Mesendoderm (in vitro differentiated cells): ENCODE measurements around the gene ZMYND11.

ENCODE experiments used
- DNase-seq: peaks from one replicate; pipeline ENCODE4 v3.0.0; 2013
- H2AK5ac ChIP-seq: 2 replicates; pipeline ENCODE4 v1.6.1; 2013; ENCODE audit warnings: low read length, inconsistent platforms
- H2BK120ac ChIP-seq: 2 replicates; pipeline ENCODE4 v1.6.1; 2013; ENCODE audit warnings: low read depth, mild to moderate bottlenecking, low read length, moderate library complexity, mixed read lengths
- H2BK15ac ChIP-seq: replicated peaks from 2 replicates; pipeline ENCODE4 v1.6.1; 2013; ENCODE audit warnings: low read depth, mild to moderate bottlenecking, moderate library complexity
- H2BK5ac ChIP-seq: 2 replicates; pipeline ENCODE4 v1.6.1; 2013; ENCODE audit warnings: low read length, inconsistent platforms
- H3K18ac ChIP-seq: 2 replicates; pipeline ENCODE4 v1.6.1; 2013; ENCODE audit warnings: mild to moderate bottlenecking, low read length, mixed read lengths
- H3K23ac ChIP-seq: one replicate; pipeline ENCODE4 v1.6.1; 2013; ENCODE audit warnings: low read length
- H3K27ac ChIP-seq: 2 replicates; pipeline ENCODE4 v1.5.1; 2013; ENCODE audit warnings: low read depth, mild to moderate bottlenecking, inconsistent platforms, low read length, moderate library complexity
- H3K27me3 ChIP-seq: 2 replicates; pipeline ENCODE4 v1.6.1; 2013; ENCODE audit warnings: low read length, control low read depth, mild to moderate bottlenecking, inconsistent platforms; ENCODE audit not compliant: insufficient read depth, poor library complexity
- H3K36me3 ChIP-seq: 2 replicates; pipeline ENCODE4 v1.6.1; 2013; ENCODE audit warnings: low read length, inconsistent platforms; ENCODE audit not compliant: control insufficient read depth, insufficient read depth
- H3K4ac ChIP-seq: one replicate; pipeline ENCODE4 v1.6.1; 2013; ENCODE audit warnings: low read depth, mild to moderate bottlenecking, low read length, moderate library complexity
- H3K4me1 ChIP-seq: 2 replicates; pipeline ENCODE4 v1.6.1; 2013; ENCODE audit warnings: low read depth, low read length, inconsistent platforms; ENCODE audit not compliant: control insufficient read depth
- H3K4me2 ChIP-seq: 2 replicates; pipeline ENCODE4 v1.6.1; 2013; ENCODE audit warnings: low read length
- H3K4me3 ChIP-seq: 2 replicates; pipeline ENCODE4 v1.5.1; 2013; ENCODE audit warnings: mild to moderate bottlenecking, low read length
- H3K56ac ChIP-seq: one replicate; pipeline ENCODE4 v1.6.1; 2013; ENCODE audit warnings: low read length
- H3K79me1 ChIP-seq: 2 replicates; pipeline ENCODE4 v1.6.1; 2013; ENCODE audit warnings: low read length, inconsistent platforms
- H3K79me2 ChIP-seq: 2 replicates; pipeline ENCODE4 v1.6.1; 2013; ENCODE audit warnings: mild to moderate bottlenecking, low read length; ENCODE audit not compliant: control insufficient read depth, insufficient read depth
- H3K9ac ChIP-seq: 2 replicates; pipeline ENCODE4 v1.6.1; 2013; ENCODE audit warnings: low read length, inconsistent platforms
- H4K5ac ChIP-seq: one replicate; pipeline ENCODE4 v1.6.1; 2013; ENCODE audit warnings: low read length
- H4K8ac ChIP-seq: one replicate; pipeline ENCODE4 v1.6.1; 2013; ENCODE audit warnings: low read depth, mild to moderate bottlenecking, control low read depth, low read length, moderate library complexity
- WGBS: extraction: QIAGEN DNeasy Blood & Tissue Kit; methylation state at CpG from one replicate; pipeline ENCODE4 v1.1.7; 2013; ENCODE audit warnings: low lambda C conversion rate, missing lambda C conversion rate; ENCODE audit not compliant: insufficient coverage; ENCODE audit errors: extremely low coverage; 5-methylcytosine and 5-hydroxymethylcytosine counted together

The ZMYND11 gene

GRCh38 chr10:283916-284356 lies 148.7 kb downstream of the ZMYND11 start:
- no peak overlapping the region for H2BK15ac ChIP-seq
- WGBS, result no CpG with 5 or more reads among the region's 7 CpGs
- no peaks in the 10 kb centered on the region for H3K27me3 ChIP-seq
- no peak overlapping the region for H2BK120ac ChIP-seq
- no peaks in the 10 kb centered on the region for H3K36me3 ChIP-seq
- H3K79me1 ChIP-seq, result no peaks in the 10 kb centered on the region
- H2BK5ac ChIP-seq, result no peak overlapping the region
- no peak overlapping the region for H3K4ac ChIP-seq
- H4K5ac ChIP-seq, result no peak overlapping the region
- no peak overlapping the region for H3K23ac ChIP-seq
- no peak overlapping the region for H3K4me3 ChIP-seq
- no peak overlapping the region for H3K9ac ChIP-seq
- H3K27ac ChIP-seq, result no peak overlapping the region
- no peaks in the 10 kb centered on the region for H3K4me1 ChIP-seq
- no peak for DNase-seq
- no peaks in the 10 kb centered on the region for H3K79me2 ChIP-seq
- H3K4me2 ChIP-seq, result no peak overlapping the region
- no peak overlapping the region for H3K18ac ChIP-seq
- no peak overlapping the region for H3K56ac ChIP-seq
- H2AK5ac ChIP-seq, result no peak overlapping the region
- no peak overlapping the region for H4K8ac ChIP-seq

DNA sequence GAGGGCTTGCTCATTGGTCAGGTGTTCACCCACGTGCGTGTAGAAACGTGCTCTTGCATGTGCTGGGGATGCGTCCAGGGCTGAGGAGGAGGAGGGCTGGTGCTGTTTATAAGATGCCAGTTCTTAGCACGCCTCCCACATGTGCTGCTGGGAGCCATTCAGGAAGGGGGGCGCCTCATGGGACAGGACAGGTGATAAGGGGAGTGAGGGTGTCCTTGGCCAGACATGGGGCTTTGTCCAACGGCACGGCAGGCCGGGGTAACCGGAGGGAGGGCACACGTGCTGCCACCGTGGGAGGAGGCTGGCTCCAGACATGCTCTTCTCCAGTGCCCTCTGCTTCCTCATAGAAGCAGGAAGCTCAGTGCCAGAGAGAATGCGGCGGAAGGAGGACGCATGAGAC lies 150.0 kb downstream of the ZMYND11 start:
- Histone ChIP-seq H3K9ac (no peak overlapping the region), H4K5ac (no peak overlapping the region), H3K27ac (no peak overlapping the region), H3K4ac (no peak overlapping the region), H3K79me1 (no peaks in the 10 kb centered on the region), H3K4me2 (no peak overlapping the region), H2BK120ac (no peak overlapping the region), H2BK5ac (no peak overlapping the region), H2BK15ac (no peak overlapping the region), H3K23ac (no peak overlapping the region), H3K4me3 (no peak overlapping the region), H3K79me2 (no peaks in the 10 kb centered on the region), H3K27me3 (no peaks in the 10 kb centered on the region), H3K36me3 (no peaks in the 10 kb centered on the region), H4K8ac (no peak overlapping the region), H3K56ac (no peak overlapping the region), H2AK5ac (no peak overlapping the region), H3K18ac (no peak overlapping the region), H3K4me1 (no peaks in the 10 kb centered on the region)
- no peak for DNase-seq
- WGBS, result no CpG with 5 or more reads among the region's 15 CpGs

- Histone ChIP-seq H3K79me2 (no peaks in the 10 kb centered on the region), H3K23ac (no peak overlapping the region), H3K56ac (no peak overlapping the region), H2BK15ac (no peak overlapping the region), H3K36me3 (no peaks in the 10 kb centered on the region), H2BK5ac (no peak overlapping the region), H2AK5ac (no peak overlapping the region), H3K27me3 (no peaks in the 10 kb centered on the region), H3K18ac (no peak overlapping the region), H3K4ac (no peak overlapping the region), H2BK120ac (no peak overlapping the region), H3K4me3 (no peak overlapping the region), H3K27ac (no peak overlapping the region), H3K9ac (no peak overlapping the region), H3K4me1 (no peaks in the 10 kb centered on the region), H4K5ac (no peak overlapping the region), H3K4me2 (no peak overlapping the region), H3K79me1 (no peaks in the 10 kb centered on the region), H4K8ac (no peak overlapping the region)
- no CpG with 5 or more reads among the region's 4 CpGs for WGBS
- no peak for DNase-seq
These were observed 151.9 kb downstream of the ZMYND11 start for GRCh38 chr10:287026-287709.

GRCh38 chr10:287814-288213 lies 152.6 kb downstream of the ZMYND11 start:
- Histone ChIP-seq H2BK15ac (no peak overlapping the region), H3K79me1 (no peaks in the 10 kb centered on the region), H3K27ac (no peak overlapping the region), H2AK5ac (no peak overlapping the region), H3K27me3 (no peaks in the 10 kb centered on the region), H3K23ac (no peak overlapping the region), H3K4me3 (no peak overlapping the region), H4K5ac (no peak overlapping the region), H3K4me1 (no peaks in the 10 kb centered on the region), H2BK120ac (no peak overlapping the region), H3K79me2 (no peaks in the 10 kb centered on the region), H3K4ac (no peak overlapping the region), H3K4me2 (no peak overlapping the region), H3K36me3 (no peaks in the 10 kb centered on the region), H3K9ac (no peak overlapping the region), H3K56ac (no peak overlapping the region), H2BK5ac (no peak overlapping the region), H4K8ac (no peak overlapping the region), H3K18ac (no peak overlapping the region)
- peak; percentile 84 for DNase-seq
- no CpG with 5 or more reads among the region's 4 CpGs for WGBS

GRCh38 chr10:288316-289200 lies 153.3 kb downstream of the ZMYND11 start:
- no peak overlapping the region for H2BK15ac ChIP-seq
- no peaks in the 10 kb centered on the region for H3K4me1 ChIP-seq
- no peaks in the 10 kb centered on the region for H3K27me3 ChIP-seq
- H3K27ac ChIP-seq, result no peak overlapping the region
- no peak overlapping the region for H4K8ac ChIP-seq
- H3K23ac ChIP-seq, result no peak overlapping the region
- WGBS, result no CpG with 5 or more reads among the region's 27 CpGs
- H2BK120ac ChIP-seq, result no peak overlapping the region
- H3K4me3 ChIP-seq, result no peak overlapping the region
- no peak overlapping the region for H2AK5ac ChIP-seq
- no peaks in the 10 kb centered on the region for H3K79me1 ChIP-seq
- H3K4me2 ChIP-seq, result no peak overlapping the region
- no peak overlapping the region for H3K9ac ChIP-seq
- no peak overlapping the region for H2BK5ac ChIP-seq
- H4K5ac ChIP-seq, result no peak overlapping the region
- no peaks in the 10 kb centered on the region for H3K79me2 ChIP-seq
- H3K4ac ChIP-seq, result no peak overlapping the region
- no peak overlapping the region for H3K18ac ChIP-seq
- DNase-seq, result no peak
- H3K36me3 ChIP-seq, result no peaks in the 10 kb centered on the region
- no peak overlapping the region for H3K56ac ChIP-seq
